Left ventricle myocardium inferior (tissue), 1 donor: ENCODE measurements around the gene ZNF674. TPM values are rescaled to one million over a fixed set of nuclear protein-coding genes. Genes with fewer than 3 reads are reported as not detected.
A peak's percentile ranks its signal among the peaks of the same experiment; 100 is the strongest.
"Not testable (repeated sequence)": the region's sequence is repeated elsewhere in the genome, so short reads cannot be mapped to it uniquely, and the experiment has no call there.

Source experiments
- DNase-seq: peaks from one replicate; pipeline ENCODE4 v3.0.0-alpha.2; 2020
- H3K27ac ChIP-seq: fragments of 200-600 bp; replicated peaks from 2 replicates; pipeline ENCODE4 v1.8.0; 2021
- H3K27me3 ChIP-seq: fragments of 200-600 bp; 2 replicates; pipeline ENCODE4 v1.8.0; 2021; ENCODE audit warnings: low read depth
- H3K36me3 ChIP-seq: fragments of 200-600 bp; 2 replicates; pipeline ENCODE4 v1.8.0; 2021
- H3K4me1 ChIP-seq: fragments of 200-600 bp; 2 replicates; pipeline ENCODE4 v1.8.0; 2021
- H3K4me3 ChIP-seq: fragments of 200-600 bp; 2 replicates; pipeline ENCODE4 v1.8.0; 2021; ENCODE audit warnings: mild to moderate bottlenecking, moderate library complexity
- H3K9me3 ChIP-seq: fragments of 200-600 bp; replicated peaks from 2 replicates; pipeline ENCODE4 v1.8.0; 2021
- CTCF ChIP-seq: fragments of 200-600 bp; IDR thresholded peaks from 2 replicates; pipeline ENCODE4 v1.8.0; 2021; ENCODE audit warnings: antibody characterized with exemption, mild to moderate bottlenecking, borderline replicate concordance
- intact Hi-C: fragments of 100-400 bp; cut with micrococcal nuclease; formaldehyde crosslinking; loops from one replicate; pipeline ENCODE4 v1.11.0; 2022
- total RNA-seq: library from RNA; stranded (reverse); fragmentation: NEBNext Ultra II Directional; extraction: Animal tissue kit (Norgen Biotek cat#: 25700); gene quantifications from one replicate; pipeline ENCODE4 v1.2.1, GENCODE V29; 2021
- donor health status: DM: no; HTN: yes; CAD: no; lungs with severe emphysema.

ZNF674 gene
- total RNA-seq, 1 donor from 2014 or later = 2.9 TPM

GRCh38 chrX:46551494-46552128 lies 6.4 kb upstream of the ZNF674 start:
- H3K4me1 ChIP-seq = peaks cover 16% of the 10 kb centered on the region
- no peaks in the 10 kb centered on the region for H3K9me3 ChIP-seq
- DNase-seq = no peak
- H3K27me3 ChIP-seq = no peaks in the 10 kb centered on the region
- intact Hi-C loops = no loop called here
- TF ChIP-seq CTCF = no peak
- no peak overlapping the region for H3K4me3 ChIP-seq
- H3K36me3 ChIP-seq = peaks cover 8% of the 10 kb centered on the region
- no peak overlapping the region for H3K27ac ChIP-seq

- intact Hi-C loops = no loop called here
- TF ChIP-seq CTCF = no peak
- Histone ChIP-seq H3K27me3 (no peaks in the 10 kb centered on the region), H3K9me3 (no peaks in the 10 kb centered on the region), H3K4me3 (no peak overlapping the region), H3K4me1 (peaks cover 23% of the 10 kb centered on the region), H3K36me3 (peaks cover 8% of the 10 kb centered on the region), H3K27ac (no peak overlapping the region)
- DNase-seq = no peak
Measured at GRCh38 chrX:46549914-46550313, 4.7 kb upstream of the ZNF674 start.

GRCh38 chrX:46547857-46548256 lies 2.6 kb upstream of the ZNF674 start:
- H3K4me1 ChIP-seq = peaks cover 31% of the 10 kb centered on the region
- H3K27me3 ChIP-seq = no peaks in the 10 kb centered on the region
- no peak for TF ChIP-seq CTCF
- no peaks in the 10 kb centered on the region for H3K9me3 ChIP-seq
- no peak overlapping the region for H3K4me3 ChIP-seq
- DNase-seq = no peak
- H3K27ac ChIP-seq = no peak overlapping the region
- intact Hi-C loops = no loop called here
- peaks cover 8% of the 10 kb centered on the region for H3K36me3 ChIP-seq

- H3K27ac ChIP-seq = peak overlapping the region; percentile 85
- DNase-seq, intact Hi-C loops: not testable (repeated sequence)
Measured at GRCh38 chrX:46544527-46544926, 694 bp downstream of the ZNF674 start.

GRCh38 chrX:46543441-46543840 lies 1.8 kb downstream of the ZNF674 start:
- Histone ChIP-seq H3K4me3 (no peak overlapping the region), H3K9me3 (no peaks in the 10 kb centered on the region), H3K27me3 (no peaks in the 10 kb centered on the region), H3K27ac (no peak overlapping the region), H3K4me1 (peaks cover 31% of the 10 kb centered on the region), H3K36me3 (peaks cover 6% of the 10 kb centered on the region)
- no peak for TF ChIP-seq CTCF
- DNase-seq = no peak
- intact Hi-C loops = no loop called here

More at GRCh38 chrX:46544527-46544926, 694 bp downstream of the ZNF674 start:
- peak overlapping the region; percentile 83 for H3K4me3 ChIP-seq
- not testable (repeated sequence) for H3K36me3 ChIP-seq, H3K9me3 ChIP-seq, H3K27me3 ChIP-seq
- H3K4me1 ChIP-seq = peaks cover 31% of the 10 kb centered on the region

- no peak for DNase-seq
- no peak for TF ChIP-seq CTCF
Measured at GRCh38 chrX:46531442-46531841, 13.8 kb downstream of the ZNF674 start.

GRCh38 chrX:46530404-46530908 lies 14.8 kb downstream of the ZNF674 start:
- H3K36me3 ChIP-seq, DNase-seq, H3K4me1 ChIP-seq, H3K9me3 ChIP-seq, H3K27ac ChIP-seq, H3K27me3 ChIP-seq, H3K4me3 ChIP-seq, intact Hi-C loops: not testable (repeated sequence)

More at GRCh38 chrX:46531442-46531841, 13.8 kb downstream of the ZNF674 start:
- intact Hi-C loops = no loop called here
- no peaks in the 10 kb centered on the region for H3K27me3 ChIP-seq
- H3K9me3 ChIP-seq = no peaks in the 10 kb centered on the region
- no peak overlapping the region for H3K4me3 ChIP-seq
- H3K27ac ChIP-seq = no peak overlapping the region
- no peaks in the 10 kb centered on the region for H3K36me3 ChIP-seq
- no peaks in the 10 kb centered on the region for H3K4me1 ChIP-seq

- DNase-seq, H3K27ac ChIP-seq, H3K4me1 ChIP-seq, H3K27me3 ChIP-seq, H3K36me3 ChIP-seq, H3K9me3 ChIP-seq, intact Hi-C loops, H3K4me3 ChIP-seq: not testable (repeated sequence)
Measured at GRCh38 chrX:46529740-46530403, 15.3 kb downstream of the ZNF674 start.
